ENCODE results near the gene CLHC1.

CLHC1 gene

DNA sequence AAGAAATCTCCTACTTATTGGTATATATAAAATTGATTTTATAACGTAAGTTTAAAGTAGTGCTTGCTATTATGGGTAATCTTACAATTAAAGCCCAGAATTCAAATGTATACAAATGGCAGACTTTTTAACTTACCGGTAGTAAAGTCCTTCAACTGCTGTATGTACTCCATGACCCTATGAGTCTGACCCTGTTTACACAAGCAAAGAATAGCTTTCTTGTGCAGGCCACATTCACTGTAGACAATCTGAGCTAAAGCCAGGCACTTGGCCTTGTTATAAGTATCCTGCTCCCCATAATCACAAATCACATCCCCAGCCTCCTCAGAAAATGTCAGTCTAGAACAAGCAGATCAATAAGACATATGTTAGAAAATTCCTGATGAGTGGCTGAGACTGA is 51.7 kb downstream of the CLHC1 start:
- in situ Hi-C loops (cut with HindIII; ENCODE audit: low pct_ligation_motif_present, low pct_unique_long_range_greater_than_20kb, low sequenced_read_pairs) = no loop called here
- no peak for DNase-seq

DNA sequence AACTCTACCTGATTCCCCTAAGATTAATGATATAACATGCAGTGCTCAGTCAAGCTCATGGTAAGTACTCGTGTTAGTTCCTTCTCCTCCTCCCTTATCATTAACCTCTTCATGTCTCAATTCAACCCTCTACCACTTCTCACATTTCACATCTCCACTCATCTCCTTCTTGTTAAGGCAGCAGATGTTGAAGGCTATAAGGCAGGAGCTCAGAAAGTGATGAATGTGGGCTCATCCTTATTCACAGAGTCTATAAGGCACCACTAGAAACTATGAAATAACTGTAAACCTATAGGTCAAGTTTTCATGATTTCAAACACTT is 56.0 kb downstream of the CLHC1 start:
- DNase-seq = no peak
- in situ Hi-C loops (cut with HindIII; ENCODE audit: low pct_ligation_motif_present, low pct_unique_long_range_greater_than_20kb, low sequenced_read_pairs) = no loop called here

DNA sequence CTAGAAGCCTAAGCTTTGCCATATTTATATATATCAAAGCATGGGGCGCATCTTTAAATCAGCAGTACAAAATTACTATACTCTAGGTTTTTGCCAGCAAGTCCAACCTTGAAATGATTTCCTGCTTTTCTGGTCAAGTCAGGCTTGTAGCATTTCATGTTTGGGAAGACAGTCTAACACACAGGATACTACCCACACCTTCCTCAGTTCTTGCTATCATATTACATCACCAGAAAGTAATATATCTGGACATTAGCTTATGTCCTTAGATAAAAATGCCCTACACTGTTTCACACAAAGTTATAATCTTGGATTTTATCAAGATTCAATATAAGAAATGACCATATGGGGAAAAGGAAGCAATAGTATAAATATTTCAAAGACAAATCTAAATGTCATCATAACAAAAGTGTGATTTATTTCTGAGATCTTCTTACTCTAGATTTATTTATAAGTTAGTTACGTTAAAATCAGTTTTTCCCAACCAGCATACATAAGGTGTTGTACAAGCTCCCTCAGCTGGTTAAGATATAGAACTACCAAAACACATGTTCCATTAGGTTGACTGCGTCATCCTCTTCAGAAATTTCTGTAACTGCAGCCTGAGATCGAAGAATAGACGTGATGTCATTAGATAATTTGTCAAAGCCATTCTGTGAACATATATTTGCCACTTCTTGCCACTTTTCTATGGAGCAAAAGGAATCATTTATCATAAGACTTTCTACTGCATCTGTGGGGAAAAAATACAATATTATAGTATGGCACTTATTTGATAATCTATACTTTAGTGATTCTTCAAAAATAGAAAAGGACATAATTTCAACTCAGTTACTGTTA is 56.6 kb downstream of the CLHC1 start:
- peak; percentile 79 for DNase-seq
- in situ Hi-C loops (cut with HindIII; ENCODE audit: low pct_ligation_motif_present, low pct_unique_long_range_greater_than_20kb, low sequenced_read_pairs) = no loop called here

DNA sequence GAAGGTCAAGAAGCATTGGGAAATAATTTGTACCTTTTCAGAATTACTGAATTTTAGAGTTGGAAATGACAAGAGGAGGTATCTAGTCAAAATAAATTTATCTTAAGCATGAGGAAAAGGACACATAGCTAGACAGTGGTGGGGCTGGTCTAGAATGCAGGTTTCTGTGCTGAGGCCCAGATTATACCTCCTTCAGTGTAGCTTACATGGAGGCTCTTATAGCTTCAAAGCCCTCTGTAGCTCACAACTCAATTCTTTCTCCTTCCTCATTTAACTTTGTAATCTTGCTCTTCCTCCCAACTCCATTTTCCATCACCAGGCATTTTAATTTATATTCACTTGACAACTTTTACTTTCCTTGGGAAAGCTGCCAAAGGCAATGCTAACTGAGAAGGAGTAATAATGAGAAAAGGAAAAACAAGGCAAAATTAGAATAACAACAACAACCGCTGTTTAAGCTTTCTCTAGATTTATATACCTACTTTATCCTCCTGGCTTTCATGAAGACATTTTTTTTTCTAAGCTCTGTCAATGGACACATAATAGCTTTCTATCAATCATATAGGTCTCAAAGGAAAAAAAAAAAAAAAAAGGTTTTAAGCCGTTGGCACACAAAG is 58.5 kb downstream of the CLHC1 start:
- in situ Hi-C loops (cut with HindIII; ENCODE audit: low pct_ligation_motif_present, low pct_unique_long_range_greater_than_20kb, low sequenced_read_pairs) = loop anchor here (25.0 kb wide), 1 partner anchor 286 kb away; no protein-coding TSS in a partner anchor
- DNase-seq = no peak

DNA sequence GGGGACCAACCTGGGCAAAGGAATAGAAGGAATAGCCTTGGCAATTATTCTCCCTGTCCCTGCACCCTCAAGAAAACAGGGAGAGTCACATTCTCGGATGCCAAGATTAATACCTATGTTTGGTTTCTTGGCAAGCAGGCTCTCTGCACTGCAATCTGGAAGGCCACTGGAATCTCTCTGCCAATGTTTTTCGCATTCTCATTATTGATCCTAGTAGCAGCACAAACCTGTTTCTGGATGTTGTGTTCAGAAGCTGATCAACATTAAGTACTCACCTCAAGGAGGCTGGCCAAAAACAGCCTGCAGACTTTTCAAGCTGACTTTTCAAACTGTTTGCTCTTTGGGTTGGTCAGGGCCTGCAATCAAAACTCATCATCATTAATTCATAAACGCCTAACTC is 62.2 kb downstream of the CLHC1 start:
- DNase-seq = no peak
- in situ Hi-C loops (cut with HindIII; ENCODE audit: low pct_ligation_motif_present, low pct_unique_long_range_greater_than_20kb, low sequenced_read_pairs) = loop anchor here (25.0 kb wide), 1 partner anchor 283 kb away; no protein-coding TSS in a partner anchor

DNA sequence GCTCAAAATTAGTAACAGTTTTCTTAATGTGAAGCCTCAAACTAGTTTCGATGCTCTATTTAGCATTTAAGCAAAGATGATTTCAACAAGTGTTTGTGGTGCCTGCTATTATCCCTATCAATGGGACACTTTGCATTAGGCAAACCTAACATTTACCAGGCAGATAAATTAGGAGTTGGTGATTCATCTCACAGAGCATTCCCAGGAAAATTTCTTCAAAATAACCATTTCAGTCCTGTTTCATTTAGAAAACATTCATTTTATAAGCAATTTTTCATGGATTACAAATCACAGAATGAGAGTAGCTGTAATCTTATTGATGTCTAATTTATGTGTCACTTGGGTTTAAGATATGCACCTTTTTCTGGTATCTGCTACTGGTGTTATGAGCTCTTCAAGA is 62.7 kb downstream of the CLHC1 start:
- no peak for DNase-seq
- in situ Hi-C loops (cut with HindIII; ENCODE audit: low pct_ligation_motif_present, low pct_unique_long_range_greater_than_20kb, low sequenced_read_pairs) = loop anchor here (25.0 kb wide), 1 partner anchor 282 kb away; no protein-coding TSS in a partner anchor

DNA sequence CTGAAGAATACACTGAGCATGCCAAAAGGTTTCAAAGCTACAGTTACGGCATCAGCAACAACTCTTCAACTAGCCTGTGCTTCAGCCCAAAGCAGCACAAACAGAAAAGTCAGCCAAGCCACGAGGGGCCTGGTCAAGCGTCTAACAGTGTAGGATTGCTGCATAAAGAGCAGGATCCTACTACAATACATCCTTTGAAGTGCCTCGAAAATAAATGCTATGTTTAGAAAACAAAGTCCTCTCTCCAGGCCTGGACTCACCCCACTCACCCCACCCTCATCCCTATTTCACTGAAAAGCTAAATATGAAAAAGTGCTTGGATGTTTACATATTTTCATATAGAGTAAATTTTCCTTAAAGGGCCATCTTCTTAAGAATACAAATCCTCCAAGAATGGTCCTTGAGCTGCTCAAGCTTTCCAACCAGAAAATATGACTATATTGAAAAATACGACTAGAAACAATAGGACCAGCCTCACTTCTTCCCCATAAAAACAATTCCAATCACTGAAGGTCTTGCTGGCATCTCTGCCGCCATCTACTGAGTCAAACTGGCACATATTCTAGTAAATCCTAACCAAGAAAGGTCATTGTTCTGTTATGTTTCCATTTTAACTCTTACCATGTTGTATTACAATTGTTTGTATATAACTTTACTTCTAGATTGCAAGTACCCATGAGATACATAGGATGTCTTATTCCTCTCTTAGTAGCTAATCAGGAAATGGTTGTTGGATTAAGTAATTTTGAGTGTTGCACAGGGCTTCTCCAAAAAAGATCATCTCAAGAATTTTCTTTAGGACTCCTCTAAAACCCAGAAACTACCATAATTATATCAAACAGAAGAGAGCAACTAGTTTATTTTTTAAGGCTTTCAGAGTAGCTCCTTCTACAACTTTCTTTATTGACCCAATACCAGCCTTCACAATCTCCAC is 63.6 kb downstream of the CLHC1 start:
- peak; percentile 79 for DNase-seq
- in situ Hi-C loops (cut with HindIII; ENCODE audit: low pct_ligation_motif_present, low pct_unique_long_range_greater_than_20kb, low sequenced_read_pairs) = loop anchor here (25.0 kb wide), 1 partner anchor 281 kb away; no protein-coding TSS in a partner anchor

DNA sequence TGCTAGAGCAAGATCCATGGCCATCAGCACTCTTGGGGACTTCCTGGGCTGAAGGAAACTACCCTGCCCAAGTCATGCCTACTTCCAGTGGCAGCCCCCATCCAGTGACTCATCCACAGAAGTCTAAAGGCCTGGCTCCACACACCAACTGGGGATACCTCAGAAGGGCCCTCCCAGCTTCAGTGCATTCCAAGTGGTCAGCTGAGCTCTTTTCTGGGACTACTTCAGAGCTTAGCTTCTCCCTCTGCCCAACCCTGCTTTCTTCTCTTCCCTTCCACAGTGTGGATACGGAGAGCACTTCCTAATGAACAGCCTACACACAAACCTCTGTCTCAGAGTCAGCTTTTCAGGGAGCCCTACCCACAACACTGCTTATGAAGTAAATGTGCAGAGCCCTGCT is 66.5 kb downstream of the CLHC1 start:
- in situ Hi-C loops (cut with HindIII; ENCODE audit: low pct_ligation_motif_present, low pct_unique_long_range_greater_than_20kb, low sequenced_read_pairs) = loop anchor here (25.0 kb wide), 1 partner anchor 278 kb away; no protein-coding TSS in a partner anchor

DNA sequence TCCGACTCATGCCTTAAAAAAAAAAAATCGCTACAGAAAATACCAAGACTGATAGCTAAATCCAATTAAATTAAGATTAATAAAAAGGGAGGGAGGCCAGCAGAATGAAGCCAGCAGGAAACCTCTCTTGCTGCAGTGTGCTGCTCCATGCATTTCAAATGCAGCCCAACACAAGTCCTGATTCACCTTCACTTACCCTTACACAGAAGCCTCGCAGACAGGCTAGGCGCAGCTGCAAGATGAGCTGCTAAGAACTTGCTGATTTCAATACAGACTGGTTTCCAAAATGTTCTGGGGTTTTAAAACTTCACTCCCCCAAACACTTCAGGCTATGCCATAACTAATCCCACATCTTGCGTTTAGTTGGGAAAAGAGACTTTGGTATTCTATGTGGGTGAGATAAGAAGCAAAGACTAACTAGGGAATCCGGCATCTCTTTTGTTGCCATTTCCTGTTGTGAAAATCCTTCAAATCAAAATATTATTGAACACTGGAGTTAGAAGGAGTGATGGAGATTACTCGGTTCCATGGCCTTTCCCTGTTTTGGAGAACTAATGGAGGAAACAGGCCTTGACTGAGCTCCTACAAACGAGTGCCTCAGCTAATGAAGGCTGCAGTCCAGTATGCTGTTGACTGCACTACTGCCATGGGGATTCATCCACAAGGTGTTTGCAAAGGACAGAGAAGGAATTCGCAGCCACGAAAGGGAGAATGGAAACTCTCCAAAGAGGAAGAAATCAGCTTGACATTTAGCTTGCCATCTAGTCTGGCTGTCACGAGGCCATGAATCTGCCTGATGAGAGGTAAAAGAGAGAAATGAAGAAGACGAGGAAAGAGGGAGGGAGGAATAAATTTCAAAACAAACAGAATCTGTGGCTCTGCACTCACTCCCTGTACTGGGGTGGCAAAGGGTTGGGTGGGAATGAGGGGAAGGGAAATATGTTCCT is 67.3 kb downstream of the CLHC1 start:
- no peak for DNase-seq
- in situ Hi-C loops (cut with HindIII; ENCODE audit: low pct_ligation_motif_present, low pct_unique_long_range_greater_than_20kb, low sequenced_read_pairs) = loop anchor here (25.0 kb wide), 1 partner anchor 278 kb away; no protein-coding TSS in a partner anchor

More for the DNA sequence above, 66.5 kb downstream of the CLHC1 start:
- DNase-seq = peak; percentile 40

DNA sequence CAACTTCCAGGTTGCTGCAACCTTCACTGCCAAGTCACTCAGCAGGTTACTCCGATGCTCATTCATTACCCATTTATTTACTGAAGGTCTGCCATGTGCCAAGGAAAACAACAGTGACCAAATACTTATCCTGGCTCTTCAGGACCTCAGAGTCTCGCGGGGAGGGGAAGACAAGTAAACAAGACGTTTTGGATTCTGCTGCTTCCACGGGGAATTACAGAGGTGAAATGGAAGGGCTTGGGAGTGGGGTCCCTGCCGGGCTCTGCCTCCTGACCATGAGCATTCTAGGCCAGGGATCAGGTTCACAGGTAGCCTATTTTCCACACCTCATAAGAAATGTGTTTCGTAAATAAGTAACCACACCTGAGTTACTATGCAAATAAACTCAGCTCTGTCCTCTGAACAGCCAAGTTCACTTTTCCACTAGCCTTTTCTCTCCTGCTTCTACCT is 68.1 kb downstream of the CLHC1 start:
- no peak for DNase-seq
- in situ Hi-C loops (cut with HindIII; ENCODE audit: low pct_ligation_motif_present, low pct_unique_long_range_greater_than_20kb, low sequenced_read_pairs) = loop anchor here (25.0 kb wide), 1 partner anchor 277 kb away; no protein-coding TSS in a partner anchor

DNA sequence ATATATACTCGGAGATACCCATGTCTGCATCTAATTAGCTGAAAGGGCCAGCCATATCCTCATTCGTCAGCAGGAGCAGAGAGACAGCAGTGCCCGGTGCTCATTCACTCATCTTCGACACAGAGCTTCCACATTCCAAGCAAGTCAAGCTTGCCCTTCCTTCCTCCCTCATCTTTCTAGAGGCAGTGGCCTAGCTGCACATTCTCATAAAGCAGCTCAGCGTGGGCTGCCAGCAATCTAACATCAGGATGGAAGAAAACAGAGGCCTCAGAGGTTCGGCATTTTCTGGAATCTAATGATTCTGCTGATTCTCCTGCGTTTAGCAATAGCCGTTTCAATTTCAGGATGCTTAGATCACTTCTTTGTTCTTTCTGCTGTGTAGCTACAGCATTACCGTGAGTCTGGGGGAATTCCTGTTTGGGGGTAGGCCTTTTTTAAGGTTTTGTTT is 68.8 kb downstream of the CLHC1 start:
- in situ Hi-C loops (cut with HindIII; ENCODE audit: low pct_ligation_motif_present, low pct_unique_long_range_greater_than_20kb, low sequenced_read_pairs) = loop anchor here (25.0 kb wide), 1 partner anchor 276 kb away; no protein-coding TSS in a partner anchor
- no peak for DNase-seq

DNA sequence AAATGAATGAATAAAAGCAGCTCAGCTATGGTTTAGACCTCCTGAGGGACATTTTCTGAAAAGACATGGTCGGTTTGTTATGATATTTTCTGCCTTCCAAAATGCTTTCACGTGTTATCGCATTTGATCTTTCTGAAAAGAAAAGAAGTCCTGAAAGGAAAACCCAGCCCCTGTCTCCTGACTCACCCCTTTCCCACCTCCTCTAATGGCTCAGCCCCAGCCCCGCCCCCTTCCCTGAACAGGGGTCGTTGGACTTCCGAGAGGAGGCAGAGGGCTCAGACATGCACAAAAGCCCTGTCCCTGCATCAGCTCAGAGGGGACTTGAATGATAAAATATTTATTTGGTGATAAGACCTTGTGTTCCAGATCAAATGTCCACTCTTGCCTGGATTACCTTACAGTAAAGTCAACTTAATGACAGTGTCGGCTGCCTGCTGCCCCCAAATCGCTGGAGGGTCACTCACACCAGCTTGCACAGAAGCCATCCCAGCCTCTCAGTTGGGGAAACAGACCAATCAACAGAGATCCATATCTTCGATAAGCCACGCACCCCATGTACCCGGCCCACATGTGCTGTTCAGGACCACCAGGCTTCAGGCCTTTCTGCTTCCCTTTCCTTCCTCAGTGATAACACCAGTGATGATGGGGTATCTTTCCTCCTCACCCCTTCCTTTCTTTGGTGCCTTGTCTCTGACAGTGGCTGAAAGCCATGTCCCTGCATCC is 69.6 kb downstream of the CLHC1 start:
- in situ Hi-C loops (cut with HindIII; ENCODE audit: low pct_ligation_motif_present, low pct_unique_long_range_greater_than_20kb, low sequenced_read_pairs) = loop anchor here (25.0 kb wide), 1 partner anchor 275 kb away; no protein-coding TSS in a partner anchor
- DNase-seq = no peak

DNA sequence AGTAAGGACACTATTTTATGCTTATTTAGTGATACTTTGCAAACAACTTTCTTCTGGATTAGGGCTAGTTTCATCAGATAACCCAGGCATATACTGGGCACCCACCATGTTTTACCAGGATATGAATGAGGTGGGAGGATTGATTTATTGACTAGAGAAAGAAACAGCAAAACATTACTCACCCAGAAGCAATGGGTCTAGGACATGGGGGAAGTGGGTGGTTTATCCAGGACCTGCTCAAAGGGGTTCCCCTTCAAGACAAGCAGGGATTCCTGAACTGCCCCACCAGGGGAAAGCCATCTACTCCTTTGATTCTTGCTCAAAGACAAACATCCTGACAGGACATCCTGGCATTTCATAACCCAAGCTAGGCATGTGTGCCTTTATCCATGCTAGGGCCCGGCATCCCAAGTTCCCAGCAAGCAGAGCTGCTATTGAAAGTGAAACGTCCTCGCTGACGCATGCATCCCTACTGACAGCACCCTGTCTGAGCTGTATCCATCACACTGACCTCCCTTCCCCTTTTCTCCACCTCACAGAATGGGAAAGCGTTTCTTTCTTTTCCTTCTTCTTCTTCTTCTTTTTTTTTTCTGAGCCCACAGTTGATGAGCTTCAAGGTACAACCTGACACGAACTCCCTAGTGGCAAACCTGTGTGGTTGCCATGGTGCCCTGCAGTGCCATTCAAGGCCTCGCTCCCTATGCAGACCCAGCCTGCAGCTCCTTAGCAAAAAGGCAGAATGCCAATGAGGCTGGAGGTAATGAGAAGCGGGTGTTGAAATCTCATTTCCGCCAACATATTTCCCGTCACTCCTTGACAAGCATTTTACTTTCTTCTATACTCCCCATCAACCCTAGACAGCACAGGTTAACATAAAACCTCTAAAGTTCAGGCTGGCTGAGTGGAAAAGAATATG is 70.5 kb downstream of the CLHC1 start:
- no peak for DNase-seq
- in situ Hi-C loops (cut with HindIII; ENCODE audit: low pct_ligation_motif_present, low pct_unique_long_range_greater_than_20kb, low sequenced_read_pairs) = loop anchor here (25.0 kb wide), 1 partner anchor 274 kb away; no protein-coding TSS in a partner anchor

DNA sequence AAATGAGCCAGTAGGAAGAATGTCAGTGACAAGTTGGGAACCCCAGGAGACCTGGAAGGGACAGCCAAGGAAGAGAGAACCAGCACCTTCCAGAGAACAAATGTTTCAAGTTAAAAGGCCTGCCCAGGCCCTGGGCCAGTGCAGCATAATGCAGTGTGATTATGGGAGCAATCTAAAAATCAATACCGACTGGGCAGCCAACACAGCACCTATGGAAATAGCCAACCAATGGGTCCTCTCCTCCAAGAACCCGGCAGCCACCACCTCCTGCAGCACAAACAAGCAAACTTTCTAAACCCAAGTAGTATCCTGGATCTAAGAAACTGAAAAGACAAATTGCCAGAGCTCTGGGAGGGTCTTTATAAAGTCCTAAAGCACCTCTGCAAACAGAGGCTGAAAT is 71.7 kb downstream of the CLHC1 start:
- DNase-seq = no peak
- in situ Hi-C loops (cut with HindIII; ENCODE audit: low pct_ligation_motif_present, low pct_unique_long_range_greater_than_20kb, low sequenced_read_pairs) = loop anchor here (25.0 kb wide), 1 partner anchor 273 kb away; no protein-coding TSS in a partner anchor

DNA sequence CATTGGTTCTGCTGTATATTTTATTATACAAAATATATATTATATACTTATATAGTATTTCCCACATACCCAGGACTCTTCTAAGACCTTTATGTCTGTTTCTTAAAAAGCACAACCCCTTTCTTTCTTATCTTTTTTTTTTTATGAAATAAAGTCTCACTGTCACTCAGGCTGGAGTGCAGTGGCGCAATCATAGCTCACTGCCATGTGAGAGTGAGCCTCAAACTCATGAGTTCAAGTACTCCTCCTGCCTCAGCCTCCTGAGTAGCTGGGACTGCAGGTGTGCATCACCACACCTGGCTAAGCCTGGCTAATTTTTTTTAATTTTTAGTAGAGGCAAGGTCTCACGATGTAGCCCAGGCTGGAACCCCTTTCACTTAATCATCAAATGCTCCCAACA is 72.3 kb downstream of the CLHC1 start:
- DNase-seq = no peak
- in situ Hi-C loops (cut with HindIII; ENCODE audit: low pct_ligation_motif_present, low pct_unique_long_range_greater_than_20kb, low sequenced_read_pairs) = loop anchor here (25.0 kb wide), 1 partner anchor 272 kb away; no protein-coding TSS in a partner anchor
